Gastrocnemius medialis (tissue), 4 donors: ENCODE results near the gene ABCF3.

Experiments used
- CTCF ChIP-seq, 5 experiments: fragments of 450-650 bp in 3 of 5; fragments of 200-600 bp in 2 of 5; sonication (generic) in 2 of 5; IDR thresholded peaks in 4 of 5; conservative IDR thresholded peaks in 1 of 5; 1 replicate in 4 of 5; 2 replicates in 1 of 5; pipeline ENCODE4 v1.5.1; 2016 to 2019; ENCODE audit warnings: antibody characterized with exemption in 5 of 5, mild to moderate bottlenecking in 3 of 5, moderate library complexity in 3 of 5
- POLR2A ChIP-seq, 2 donors: fragments of 450-650 bp; IDR thresholded peaks; one replicate each; pipeline ENCODE4 v1.6.1; 2017; ENCODE audit warnings: antibody characterized with exemption in 2 of 2, mild to moderate bottlenecking in 2 of 2, moderate library complexity in 2 of 2

GRCh38 chr3:184188080-184188479, 2.1 kb downstream of the ABCF3 start:
- no peak for TF ChIP-seq CTCF (IDR thresholded peaks at IDR 0.05 in 4 of 5, conservative IDR thresholded peaks at IDR 0.05 in 1 of 5)
- TF ChIP-seq POLR2A (IDR thresholded peaks at IDR 0.05): no peak
